ENCODE results near the gene DEDD2.

The DEDD2 gene

GRCh38 chr19:42174188-42174587 lies 43.3 kb downstream of the DEDD2 start:
- Histone ChIP-seq H3K27ac (ENCODE audit: low read depth, low read length) (no peak overlapping the region), H3K4me3 (ENCODE audit: low read depth in 1 of 5, low read length in 5 of 5) (no peak overlapping the region), H3K4me1 (ENCODE audit: control insufficient read depth in 5 of 5, insufficient read depth in 5 of 5, low read length in 5 of 5) (peaks cover 0 to 16% (median 9%) of the 10 kb centered on the region in 5 donors), H3K27me3 (ENCODE audit: control insufficient read depth in 5 of 5, insufficient read depth in 4 of 5, low read length in 5 of 5) (peaks cover 22 to 63% (median 60%) of the 10 kb centered on the region in 5 donors), H3K9me3 (ENCODE audit: control insufficient read depth in 5 of 5, low read length in 5 of 5) (no peaks in the 10 kb centered on the region), H3K36me3 (ENCODE audit: control insufficient read depth in 5 of 5, insufficient read depth in 5 of 5, low read length in 5 of 5) (no peaks in the 10 kb centered on the region), H3K9ac (ENCODE audit: low read length in 5 of 5) (no peak overlapping the region)

DNA sequence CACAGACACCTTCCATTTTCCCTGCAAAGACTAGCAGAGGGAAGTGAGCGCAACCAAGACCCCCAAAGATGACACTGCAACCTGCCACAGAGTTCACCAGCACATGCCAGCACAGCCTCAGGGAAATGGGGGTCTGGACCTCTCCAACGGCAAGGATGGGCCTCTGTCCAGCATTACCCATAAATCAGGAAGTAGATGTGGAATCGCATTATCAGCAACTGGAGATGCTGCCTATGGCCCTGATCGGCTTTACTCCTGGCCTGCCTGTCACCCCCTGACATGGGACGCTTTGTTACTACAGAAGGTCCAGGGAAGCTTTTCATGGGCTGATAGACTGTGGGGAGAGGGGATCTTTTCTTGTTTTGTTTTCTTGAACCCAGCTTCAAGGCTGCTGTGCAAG lies 43.8 kb downstream of the DEDD2 start:
- no peak overlapping the region for H3K9ac ChIP-seq (ENCODE audit: low read length in 5 of 5)
- no peaks in the 10 kb centered on the region for H3K36me3 ChIP-seq (ENCODE audit: control insufficient read depth in 5 of 5, insufficient read depth in 5 of 5, low read length in 5 of 5)
- H3K27ac ChIP-seq (ENCODE audit: low read depth, low read length), result no peak overlapping the region
- H3K4me1 ChIP-seq (ENCODE audit: control insufficient read depth in 5 of 5, insufficient read depth in 5 of 5, low read length in 5 of 5), result peaks cover 0 to 16% (median 9%) of the 10 kb centered on the region in 5 donors
- H3K27me3 ChIP-seq (ENCODE audit: control insufficient read depth in 5 of 5, insufficient read depth in 4 of 5, low read length in 5 of 5), result peaks cover 19 to 58% (median 55%) of the 10 kb centered on the region in 5 donors
- no peak overlapping the region for H3K4me3 ChIP-seq (ENCODE audit: low read depth in 1 of 5, low read length in 5 of 5)
- no peaks in the 10 kb centered on the region for H3K9me3 ChIP-seq (ENCODE audit: control insufficient read depth in 5 of 5, low read length in 5 of 5)

DNA sequence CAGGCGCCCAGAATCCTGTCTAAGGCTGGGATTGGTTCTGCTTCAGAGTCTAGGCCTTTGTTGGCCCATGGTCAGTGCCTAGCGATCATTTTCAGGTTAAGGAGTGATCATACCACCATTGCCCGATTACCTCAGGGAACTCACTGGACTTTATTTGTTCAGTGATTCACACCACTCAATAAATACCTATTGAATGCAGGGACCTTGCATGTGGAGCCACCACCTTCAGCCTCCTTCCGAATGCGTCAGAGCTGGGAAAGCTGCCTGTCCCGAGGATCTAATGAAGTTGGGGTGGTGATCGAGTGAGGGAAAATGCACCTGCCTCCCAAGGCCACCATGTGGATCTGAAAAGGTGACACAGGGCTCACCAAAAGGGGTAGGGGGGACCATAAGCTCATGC lies 45.2 kb downstream of the DEDD2 start:
- H3K4me1 ChIP-seq (ENCODE audit: control insufficient read depth in 5 of 5, insufficient read depth in 5 of 5, low read length in 5 of 5), result peaks cover 0 to 14% (median 9%) of the 10 kb centered on the region in 5 donors
- H3K36me3 ChIP-seq (ENCODE audit: control insufficient read depth in 5 of 5, insufficient read depth in 5 of 5, low read length in 5 of 5), result no peaks in the 10 kb centered on the region
- H3K4me3 ChIP-seq (ENCODE audit: low read depth in 1 of 5, low read length in 5 of 5), result no peak overlapping the region
- no peaks in the 10 kb centered on the region for H3K9me3 ChIP-seq (ENCODE audit: control insufficient read depth in 5 of 5, low read length in 5 of 5)
- peaks cover 12 to 47% (median 42%) of the 10 kb centered on the region in 5 donors for H3K27me3 ChIP-seq (ENCODE audit: control insufficient read depth in 5 of 5, insufficient read depth in 4 of 5, low read length in 5 of 5)
- no peak overlapping the region for H3K27ac ChIP-seq (ENCODE audit: low read depth, low read length)
- no peak overlapping the region for H3K9ac ChIP-seq (ENCODE audit: low read length in 5 of 5)

DNA sequence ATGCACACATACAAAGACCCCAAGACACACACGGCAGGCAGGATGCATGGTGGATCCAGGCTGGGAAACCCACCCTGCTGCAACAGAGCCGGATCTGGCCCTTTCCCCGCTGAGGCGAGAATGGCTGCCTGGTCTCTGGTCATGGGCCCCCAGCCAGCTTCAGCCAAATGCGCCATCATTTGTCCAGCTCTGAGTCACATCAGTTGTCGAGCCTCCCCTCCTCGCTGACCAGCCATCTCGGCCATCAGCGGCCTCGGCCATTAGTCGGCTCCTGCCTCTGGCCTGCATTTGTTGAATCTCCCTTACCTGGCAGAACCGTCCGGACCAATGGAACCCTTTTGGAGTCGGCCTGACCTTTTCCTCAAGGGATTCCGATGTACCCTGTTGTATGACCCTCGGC lies 46.8 kb downstream of the DEDD2 start:
- H3K27me3 ChIP-seq (ENCODE audit: control insufficient read depth in 5 of 5, insufficient read depth in 4 of 5, low read length in 5 of 5), result peaks cover 12 to 41% (median 41%) of the 10 kb centered on the region in 5 donors

DNA sequence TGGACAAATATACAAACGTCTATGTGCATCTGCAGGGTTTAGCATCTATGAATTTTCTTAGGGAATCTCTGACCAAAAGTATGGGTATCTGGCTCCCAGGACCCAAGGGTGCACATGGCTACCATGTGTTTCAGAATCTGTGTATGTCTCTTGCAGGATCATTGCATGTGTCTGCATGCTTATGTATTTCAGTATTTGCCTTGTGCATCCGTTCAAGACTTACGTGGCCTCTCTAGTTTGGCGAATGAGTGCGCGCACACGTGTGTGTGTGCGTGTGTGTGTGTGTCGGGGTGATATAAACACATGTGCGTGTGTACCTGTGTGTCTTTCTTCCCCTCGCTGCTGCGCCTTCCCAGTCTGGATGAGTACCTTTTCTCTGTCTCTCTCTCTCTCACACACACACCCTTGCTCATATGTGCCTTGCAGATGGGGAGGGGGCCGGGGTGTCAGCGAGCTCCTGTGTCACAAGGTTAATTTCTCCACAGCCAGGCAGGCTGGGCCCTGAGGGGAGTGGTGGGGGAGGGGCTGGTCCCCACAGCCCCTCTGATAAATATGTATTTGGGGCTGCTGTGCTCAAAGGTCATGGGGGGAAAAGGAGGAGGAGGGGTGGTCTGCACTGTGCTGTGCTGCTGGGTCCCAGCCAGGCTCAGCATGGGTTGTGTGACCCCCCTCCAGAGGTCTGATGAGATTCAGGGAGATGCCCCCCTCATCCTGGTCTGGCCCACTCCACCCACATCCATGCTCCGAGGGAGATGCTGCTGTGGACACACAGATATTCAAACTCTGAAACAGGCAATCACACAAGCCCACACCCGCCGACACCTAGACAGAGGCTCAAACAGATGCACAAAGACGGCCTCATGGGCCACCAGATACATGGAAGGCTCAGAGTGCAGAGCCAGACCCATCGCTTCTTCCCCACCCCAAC lies 47.7 kb downstream of the DEDD2 start:
- H3K27ac ChIP-seq (ENCODE audit: low read depth, low read length), result no peak overlapping the region
- H3K4me1 ChIP-seq (ENCODE audit: control insufficient read depth in 5 of 5, insufficient read depth in 5 of 5, low read length in 5 of 5), result no peaks in the 10 kb centered on the region
- H3K4me3 ChIP-seq (ENCODE audit: low read depth in 1 of 5, low read length in 5 of 5), result no peak overlapping the region
- peaks cover 2 to 35% (median 32%) of the 10 kb centered on the region in 5 donors for H3K27me3 ChIP-seq (ENCODE audit: control insufficient read depth in 5 of 5, insufficient read depth in 4 of 5, low read length in 5 of 5)
- no peaks in the 10 kb centered on the region for H3K36me3 ChIP-seq (ENCODE audit: control insufficient read depth in 5 of 5, insufficient read depth in 5 of 5, low read length in 5 of 5)
- no peak overlapping the region for H3K9ac ChIP-seq (ENCODE audit: low read length in 5 of 5)
- H3K9me3 ChIP-seq (ENCODE audit: control insufficient read depth in 5 of 5, low read length in 5 of 5), result no peaks in the 10 kb centered on the region

More for the DNA sequence above, 46.8 kb downstream of the DEDD2 start:
- no peak overlapping the region for H3K9ac ChIP-seq (ENCODE audit: low read length in 5 of 5)
- no peaks in the 10 kb centered on the region for H3K9me3 ChIP-seq (ENCODE audit: control insufficient read depth in 5 of 5, low read length in 5 of 5)
- no peak overlapping the region for H3K4me3 ChIP-seq (ENCODE audit: low read depth in 1 of 5, low read length in 5 of 5)
- peaks cover 0 to 3% (median 2%) of the 10 kb centered on the region in 5 donors for H3K4me1 ChIP-seq (ENCODE audit: control insufficient read depth in 5 of 5, insufficient read depth in 5 of 5, low read length in 5 of 5)
- H3K27ac ChIP-seq (ENCODE audit: low read depth, low read length), result no peak overlapping the region
- H3K36me3 ChIP-seq (ENCODE audit: control insufficient read depth in 5 of 5, insufficient read depth in 5 of 5, low read length in 5 of 5), result no peaks in the 10 kb centered on the region

DNA sequence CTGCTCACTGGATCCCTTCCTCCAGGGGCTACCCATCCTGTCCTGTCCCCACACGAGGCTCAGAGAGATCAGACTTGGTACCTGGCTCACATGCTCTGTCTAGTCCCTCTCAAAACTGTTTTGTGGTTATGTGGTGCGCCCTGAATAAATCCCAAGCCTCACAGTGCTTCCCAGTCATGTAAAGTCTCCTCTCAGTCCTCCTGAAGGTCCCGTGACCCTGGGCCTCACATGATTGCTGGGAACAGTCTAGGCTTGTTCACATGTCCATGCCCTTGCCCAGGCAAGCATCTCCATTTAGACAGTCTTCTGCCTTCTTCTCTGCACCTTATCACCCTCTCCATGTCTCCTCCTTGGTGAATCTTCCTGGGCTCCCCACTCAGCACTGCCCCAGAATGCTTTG lies 49.3 kb downstream of the DEDD2 start:
- H3K4me3 ChIP-seq (ENCODE audit: low read depth in 1 of 5, low read length in 5 of 5), result no peak overlapping the region
- no peaks in the 10 kb centered on the region for H3K4me1 ChIP-seq (ENCODE audit: control insufficient read depth in 5 of 5, insufficient read depth in 5 of 5, low read length in 5 of 5)
- H3K36me3 ChIP-seq (ENCODE audit: control insufficient read depth in 5 of 5, insufficient read depth in 5 of 5, low read length in 5 of 5), result no peaks in the 10 kb centered on the region
- no peak overlapping the region for H3K27ac ChIP-seq (ENCODE audit: low read depth, low read length)
- H3K9ac ChIP-seq (ENCODE audit: low read length in 5 of 5), result no peak overlapping the region
- H3K9me3 ChIP-seq (ENCODE audit: control insufficient read depth in 5 of 5, low read length in 5 of 5), result no peaks in the 10 kb centered on the region
- peaks cover 3 to 24% (median 18%) of the 10 kb centered on the region in 5 donors for H3K27me3 ChIP-seq (ENCODE audit: control insufficient read depth in 5 of 5, insufficient read depth in 4 of 5, low read length in 5 of 5)

DNA sequence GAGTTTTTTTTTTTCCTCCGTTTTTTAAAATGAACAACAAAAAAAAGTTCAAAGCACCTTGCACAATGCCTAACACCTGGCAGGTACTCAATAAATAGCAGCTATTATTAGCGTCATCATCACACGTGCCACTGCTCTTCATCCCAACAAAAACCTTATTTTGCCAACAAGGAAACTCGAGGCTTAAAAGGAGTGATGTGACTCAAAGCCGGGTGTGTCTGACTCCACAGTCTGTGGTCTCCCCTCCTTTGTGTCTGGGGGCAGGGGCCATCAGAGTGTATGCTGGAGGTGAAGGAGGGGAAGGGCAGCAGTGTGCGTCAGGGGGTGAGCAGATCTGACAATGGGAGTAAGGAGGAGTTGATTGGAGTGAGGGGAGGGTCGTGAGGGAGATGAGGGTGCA lies 51.2 kb downstream of the DEDD2 start:
- no peaks in the 10 kb centered on the region for H3K9me3 ChIP-seq (ENCODE audit: control insufficient read depth in 5 of 5, low read length in 5 of 5)
- H3K27me3 ChIP-seq (ENCODE audit: control insufficient read depth in 5 of 5, insufficient read depth in 4 of 5, low read length in 5 of 5), result peaks cover 13 to 28% (median 21%) of the 10 kb centered on the region in 5 donors
- H3K36me3 ChIP-seq (ENCODE audit: control insufficient read depth in 5 of 5, insufficient read depth in 5 of 5, low read length in 5 of 5), result no peaks in the 10 kb centered on the region
- H3K4me3 ChIP-seq (ENCODE audit: low read depth in 1 of 5, low read length in 5 of 5), result no peak overlapping the region
- H3K4me1 ChIP-seq (ENCODE audit: control insufficient read depth in 5 of 5, insufficient read depth in 5 of 5, low read length in 5 of 5), result no peaks in the 10 kb centered on the region
- no peak overlapping the region for H3K9ac ChIP-seq (ENCODE audit: low read length in 5 of 5)
- no peak overlapping the region for H3K27ac ChIP-seq (ENCODE audit: low read depth, low read length)

DNA sequence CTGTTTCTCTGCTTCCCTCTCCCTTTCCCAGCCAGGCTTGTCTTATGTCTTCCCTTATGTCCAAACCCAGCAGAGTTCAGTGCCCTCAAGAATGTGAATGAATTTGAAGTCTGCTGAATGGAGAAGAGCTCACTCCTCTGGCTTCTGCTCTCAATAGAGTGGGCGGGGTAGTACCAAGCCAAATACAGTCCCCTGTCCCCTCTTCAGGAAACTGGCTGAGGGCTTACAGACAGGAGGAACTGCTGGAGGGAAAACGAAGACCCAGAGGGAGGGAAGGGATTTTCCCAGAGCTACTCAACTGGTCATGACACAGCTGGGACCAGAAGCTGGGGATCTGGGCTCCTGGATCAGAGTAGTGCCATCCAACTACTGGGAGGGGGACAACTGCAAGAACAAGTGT lies 52.3 kb downstream of the DEDD2 start:
- Histone ChIP-seq H3K4me1 (ENCODE audit: control insufficient read depth in 5 of 5, insufficient read depth in 5 of 5, low read length in 5 of 5) (no peaks in the 10 kb centered on the region), H3K27me3 (ENCODE audit: control insufficient read depth in 5 of 5, insufficient read depth in 4 of 5, low read length in 5 of 5) (peaks cover 13 to 28% (median 19%) of the 10 kb centered on the region in 5 donors), H3K9me3 (ENCODE audit: control insufficient read depth in 5 of 5, low read length in 5 of 5) (no peaks in the 10 kb centered on the region)

DNA sequence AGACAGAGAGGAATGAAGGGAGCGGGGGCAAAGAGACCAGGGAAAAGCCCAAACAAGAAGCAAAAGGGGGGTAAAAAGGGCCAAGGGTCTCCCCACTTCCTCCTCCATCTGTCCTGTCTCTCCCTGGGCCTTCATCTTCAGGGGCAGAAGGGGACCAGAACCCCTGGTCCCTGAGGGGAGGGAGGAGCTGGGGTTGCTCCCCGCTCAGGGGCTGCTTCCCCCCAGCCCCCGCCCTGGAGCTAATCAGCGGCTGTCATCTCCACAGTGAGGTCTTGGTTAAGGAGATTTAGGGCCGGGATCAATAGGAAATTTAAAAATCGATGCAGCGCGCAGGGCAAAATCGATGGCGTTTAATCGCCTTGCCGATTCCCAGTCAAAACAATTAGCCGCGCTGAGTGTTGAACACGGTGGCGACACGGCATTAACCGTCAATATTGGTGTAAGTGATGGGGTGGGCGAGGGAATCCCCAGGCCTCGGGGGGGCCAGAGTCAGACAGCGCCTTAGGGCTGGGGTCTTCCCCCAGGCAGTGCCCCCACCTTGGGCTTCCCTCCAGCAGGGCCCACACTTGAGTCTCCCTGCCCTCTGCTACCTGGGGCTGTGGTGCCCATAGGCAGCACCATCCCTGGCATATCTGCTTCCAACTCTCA lies 55.7 kb downstream of the DEDD2 start:
- no peak overlapping the region for H3K4me3 ChIP-seq (ENCODE audit: low read depth in 1 of 5, low read length in 5 of 5)
- peaks cover 0 to 16% (median 10%) of the 10 kb centered on the region in 5 donors for H3K4me1 ChIP-seq (ENCODE audit: control insufficient read depth in 5 of 5, insufficient read depth in 5 of 5, low read length in 5 of 5)
- peaks cover 7 to 26% (median 13%) of the 10 kb centered on the region in 5 donors for H3K27me3 ChIP-seq (ENCODE audit: control insufficient read depth in 5 of 5, insufficient read depth in 4 of 5, low read length in 5 of 5)
- no peak overlapping the region for H3K9ac ChIP-seq (ENCODE audit: low read length in 5 of 5)
- no peak overlapping the region for H3K27ac ChIP-seq (ENCODE audit: low read depth, low read length)
- no peaks in the 10 kb centered on the region for H3K36me3 ChIP-seq (ENCODE audit: control insufficient read depth in 5 of 5, insufficient read depth in 5 of 5, low read length in 5 of 5)
- no peaks in the 10 kb centered on the region for H3K9me3 ChIP-seq (ENCODE audit: control insufficient read depth in 5 of 5, low read length in 5 of 5)

More for the DNA sequence above, 52.3 kb downstream of the DEDD2 start:
- H3K27ac ChIP-seq (ENCODE audit: low read depth, low read length), result no peak overlapping the region
- no peak overlapping the region for H3K9ac ChIP-seq (ENCODE audit: low read length in 5 of 5)
- no peaks in the 10 kb centered on the region for H3K36me3 ChIP-seq (ENCODE audit: control insufficient read depth in 5 of 5, insufficient read depth in 5 of 5, low read length in 5 of 5)
- no peak overlapping the region for H3K4me3 ChIP-seq (ENCODE audit: low read depth in 1 of 5, low read length in 5 of 5)

GRCh38 chr19:42159942-42160341 lies 57.5 kb downstream of the DEDD2 start:
- Histone ChIP-seq H3K4me1 (ENCODE audit: control insufficient read depth in 5 of 5, insufficient read depth in 5 of 5, low read length in 5 of 5) (peaks cover 0 to 16% (median 10%) of the 10 kb centered on the region in 5 donors), H3K27me3 (ENCODE audit: control insufficient read depth in 5 of 5, insufficient read depth in 4 of 5, low read length in 5 of 5) (peaks cover 9 to 32% (median 21%) of the 10 kb centered on the region in 5 donors), H3K4me3 (ENCODE audit: low read depth in 1 of 5, low read length in 5 of 5) (no peak overlapping the region), H3K9ac (ENCODE audit: low read length in 5 of 5) (no peak overlapping the region), H3K9me3 (ENCODE audit: control insufficient read depth in 5 of 5, low read length in 5 of 5) (no peaks in the 10 kb centered on the region), H3K36me3 (ENCODE audit: control insufficient read depth in 5 of 5, insufficient read depth in 5 of 5, low read length in 5 of 5) (no peaks in the 10 kb centered on the region), H3K27ac (ENCODE audit: low read depth, low read length) (no peak overlapping the region)

All from subcutaneous abdominal adipose tissue (tissue), 5 donors.